ENCODE measurements around the gene FAM219A.
A peak's percentile ranks its signal among the peaks of the same experiment; 100 is the strongest.

Gene FAM219A

DNA sequence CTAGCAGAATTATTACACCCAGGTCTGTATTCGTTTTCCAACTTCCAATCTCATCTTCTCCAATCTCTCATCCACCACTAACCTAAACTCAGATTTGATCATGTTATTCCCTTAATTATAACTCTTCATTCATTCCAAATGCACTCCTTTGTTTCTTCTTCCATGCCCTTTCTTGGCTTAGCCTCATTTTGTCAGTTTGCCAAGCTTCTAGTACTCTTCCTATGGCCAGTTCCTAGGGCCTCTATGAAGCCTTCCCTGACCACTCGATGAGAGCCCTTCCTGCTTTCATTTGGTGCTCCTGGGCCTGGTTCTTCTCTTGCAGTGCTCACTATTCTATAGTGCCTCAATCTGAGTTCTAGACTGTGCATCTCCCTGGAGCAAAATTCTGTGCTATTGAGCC is 5.8 kb downstream of the FAM219A start:
- in situ Hi-C loops (cut with MboI; ENCODE audit: low pct_unique_long_range_greater_than_20kb, low sequenced_read_pairs, unreplicated experiment): no loop called here
- TF ChIP-seq, protein P1, sequence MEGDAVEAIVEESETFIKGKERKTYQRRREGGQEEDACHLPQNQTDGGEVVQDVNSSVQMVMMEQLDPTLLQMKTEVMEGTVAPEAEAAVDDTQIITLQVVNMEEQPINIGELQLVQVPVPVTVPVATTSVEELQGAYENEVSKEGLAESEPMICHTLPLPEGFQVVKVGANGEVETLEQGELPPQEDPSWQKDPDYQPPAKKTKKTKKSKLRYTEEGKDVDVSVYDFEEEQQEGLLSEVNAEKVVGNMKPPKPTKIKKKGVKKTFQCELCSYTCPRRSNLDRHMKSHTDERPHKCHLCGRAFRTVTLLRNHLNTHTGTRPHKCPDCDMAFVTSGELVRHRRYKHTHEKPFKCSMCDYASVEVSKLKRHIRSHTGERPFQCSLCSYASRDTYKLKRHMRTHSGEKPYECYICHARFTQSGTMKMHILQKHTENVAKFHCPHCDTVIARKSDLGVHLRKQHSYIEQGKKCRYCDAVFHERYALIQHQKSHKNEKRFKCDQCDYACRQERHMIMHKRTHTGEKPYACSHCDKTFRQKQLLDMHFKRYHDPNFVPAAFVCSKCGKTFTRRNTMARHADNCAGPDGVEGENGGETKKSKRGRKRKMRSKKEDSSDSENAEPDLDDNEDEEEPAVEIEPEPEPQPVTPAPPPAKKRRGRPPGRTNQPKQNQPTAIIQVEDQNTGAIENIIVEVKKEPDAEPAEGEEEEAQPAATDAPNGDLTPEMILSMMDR (IDR thresholded peaks at IDR 0.05; ENCODE audit: extremely low read depth, insufficient read depth, missing control alignments): no peak
- no peak for DNase-seq (ENCODE audit: low spot score)

DNA sequence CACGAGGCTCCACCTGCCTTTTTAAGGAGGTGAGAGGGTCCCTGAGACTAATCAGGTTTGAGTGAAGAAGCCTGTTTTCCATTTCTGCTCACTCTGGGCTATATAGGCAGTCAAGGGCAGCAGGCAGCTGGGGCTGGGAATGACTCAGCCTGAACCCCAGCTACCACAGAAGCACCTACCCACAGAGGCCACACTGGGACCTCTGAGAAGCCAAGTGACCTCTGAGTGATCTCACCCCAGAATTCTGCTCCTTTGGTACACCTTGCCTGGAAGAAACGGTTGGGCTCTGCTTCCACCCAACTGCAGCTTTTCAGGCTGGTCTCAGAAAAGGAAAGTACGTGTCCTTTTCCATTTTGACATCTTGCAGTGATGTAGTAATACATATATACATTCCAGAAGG is 6.8 kb downstream of the FAM219A start:
- in situ Hi-C loops (cut with MboI; ENCODE audit: low pct_unique_long_range_greater_than_20kb, low sequenced_read_pairs, unreplicated experiment): no loop called here
- TF ChIP-seq, protein P1 (IDR thresholded peaks at IDR 0.05; ENCODE audit: extremely low read depth, insufficient read depth, missing control alignments): no peak
- DNase-seq (ENCODE audit: low spot score): peak; percentile 47

DNA sequence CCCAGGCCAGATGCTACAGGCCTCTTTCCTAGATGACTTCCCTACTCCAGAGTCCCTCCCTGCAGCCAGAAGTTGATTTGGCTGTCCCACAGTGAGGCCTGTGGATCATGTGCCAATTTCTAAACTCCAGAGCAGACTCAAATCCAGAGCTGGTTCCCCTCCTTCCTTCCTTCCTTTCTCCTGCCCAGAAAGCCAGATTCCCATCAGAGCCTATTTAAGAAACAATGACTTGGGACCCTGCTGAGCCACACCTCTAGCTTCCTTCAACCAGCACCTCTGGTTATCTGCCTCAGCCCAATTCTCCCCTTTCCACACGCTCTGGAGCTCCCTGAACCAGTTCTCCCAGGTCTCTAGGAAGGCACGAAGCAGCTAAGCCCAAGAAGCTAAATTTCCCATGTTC is 7.2 kb downstream of the FAM219A start:
- DNase-seq (ENCODE audit: low spot score): no peak
- in situ Hi-C loops (cut with MboI; ENCODE audit: low pct_unique_long_range_greater_than_20kb, low sequenced_read_pairs, unreplicated experiment): no loop called here
- TF ChIP-seq, protein P1 (IDR thresholded peaks at IDR 0.05; ENCODE audit: extremely low read depth, insufficient read depth, missing control alignments): no peak

DNA sequence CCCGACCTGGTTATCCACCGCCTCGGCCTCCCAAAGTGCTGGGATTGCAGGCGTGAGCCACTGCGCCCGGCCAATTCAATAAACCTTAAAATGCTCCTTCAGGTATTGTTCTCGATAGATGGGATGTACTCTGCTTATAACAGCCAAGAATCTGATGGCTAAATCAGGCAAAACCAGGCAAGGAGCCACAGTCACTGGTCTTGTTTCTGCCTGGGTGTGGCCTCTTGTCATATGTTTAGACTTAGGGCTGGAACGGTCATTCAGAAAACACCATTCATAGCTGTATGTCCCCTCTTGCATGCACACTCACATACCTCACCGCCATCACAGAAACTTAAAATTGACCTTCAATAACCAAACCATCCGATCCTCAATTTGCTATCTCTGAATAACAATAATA is 7.7 kb downstream of the FAM219A start:
- in situ Hi-C loops (cut with MboI; ENCODE audit: low pct_unique_long_range_greater_than_20kb, low sequenced_read_pairs, unreplicated experiment): no loop called here
- no peak for DNase-seq (ENCODE audit: low spot score)
- TF ChIP-seq, protein P1 (IDR thresholded peaks at IDR 0.05; ENCODE audit: extremely low read depth, insufficient read depth, missing control alignments): no peak

DNA sequence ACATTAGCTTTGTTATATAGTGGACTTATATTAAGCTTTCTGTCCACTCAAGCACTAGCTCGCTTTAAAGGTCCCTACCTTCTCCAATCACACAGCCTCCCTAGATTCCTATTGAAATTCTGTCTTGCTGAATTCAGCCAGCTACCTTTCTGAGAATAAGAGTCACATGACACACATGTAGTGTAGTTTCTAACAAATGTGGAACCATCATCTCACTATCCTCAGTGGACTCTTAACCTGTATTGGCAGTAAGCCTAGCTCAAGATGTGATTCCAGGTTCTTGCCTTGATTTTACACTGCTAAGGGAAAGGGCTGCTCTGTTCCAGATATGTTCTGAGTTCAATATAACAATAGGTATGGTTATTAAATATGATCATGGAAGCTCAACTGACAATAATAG is 11.4 kb downstream of the FAM219A start:
- DNase-seq (ENCODE audit: low spot score): no peak
- TF ChIP-seq, protein P1 (IDR thresholded peaks at IDR 0.05; ENCODE audit: extremely low read depth, insufficient read depth, missing control alignments): no peak
- in situ Hi-C loops (cut with MboI; ENCODE audit: low pct_unique_long_range_greater_than_20kb, low sequenced_read_pairs, unreplicated experiment): loop anchor here (25.0 kb wide), 1 partner anchor 140 kb away; the partner anchor contains the start of gene CNTFR

DNA sequence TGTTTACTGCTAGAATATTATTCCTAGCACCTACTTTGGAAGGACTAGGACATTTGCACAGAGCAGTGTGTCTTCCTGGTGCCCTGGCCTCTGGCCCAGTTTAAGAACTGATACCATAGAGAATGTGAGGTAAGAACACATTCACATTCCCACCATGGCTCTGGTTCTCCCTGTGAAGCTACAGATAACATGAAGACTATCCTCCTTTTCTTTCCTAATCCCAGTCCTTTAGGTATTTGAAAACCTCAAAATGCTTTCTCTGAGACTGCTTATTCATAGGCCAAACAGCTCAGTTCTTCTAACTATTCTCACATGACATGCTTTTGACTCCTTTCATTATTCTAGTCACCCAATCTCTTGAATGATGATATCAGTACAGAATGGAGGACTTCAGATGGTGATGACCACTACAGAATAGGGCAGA is 11.9 kb downstream of the FAM219A start:
- no peak for DNase-seq (ENCODE audit: low spot score)
- in situ Hi-C loops (cut with MboI; ENCODE audit: low pct_unique_long_range_greater_than_20kb, low sequenced_read_pairs, unreplicated experiment): loop anchor here (25.0 kb wide), 1 partner anchor 141 kb away; the partner anchor contains the start of gene CNTFR
- TF ChIP-seq, protein P1 (IDR thresholded peaks at IDR 0.05; ENCODE audit: extremely low read depth, insufficient read depth, missing control alignments): no peak

DNA sequence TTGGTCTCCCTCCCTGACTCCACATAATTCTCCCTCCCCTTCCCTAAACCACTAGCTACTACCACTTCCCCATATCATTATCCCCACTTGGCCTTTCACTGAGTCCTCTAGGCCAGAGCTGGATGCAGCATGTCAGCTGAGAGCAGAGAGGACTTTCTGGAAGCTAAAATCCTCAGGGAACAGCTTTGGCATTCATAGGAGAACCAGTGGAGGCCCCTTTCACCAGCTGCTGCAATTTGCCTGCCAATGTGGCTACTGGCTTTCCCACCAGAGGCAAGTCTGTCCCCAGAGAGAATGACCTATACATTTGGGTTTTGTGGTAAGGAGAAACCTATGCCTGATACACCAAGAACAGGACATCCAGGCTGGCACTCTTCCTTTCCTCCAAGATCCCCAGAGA is 14.4 kb downstream of the FAM219A start:
- TF ChIP-seq, protein P1 (IDR thresholded peaks at IDR 0.05; ENCODE audit: extremely low read depth, insufficient read depth, missing control alignments): no peak
- in situ Hi-C loops (cut with MboI; ENCODE audit: low pct_unique_long_range_greater_than_20kb, low sequenced_read_pairs, unreplicated experiment): loop anchor here (25.0 kb wide), 1 partner anchor 143 kb away; the partner anchor contains the start of gene CNTFR
- DNase-seq (ENCODE audit: low spot score): no peak

All from GM13977 (cell line).